GM10266 (cell line): ENCODE results near the gene ZNF30.
"Not testable (repeated sequence)": the region's sequence is repeated elsewhere in the genome, so short reads cannot be mapped to it uniquely, and the experiment has no call there.

ENCODE experiments used
- DNase-seq: peaks from one replicate; pipeline ENCODE4 v3.0.0; 2012; ENCODE audit errors: extremely low spot score
- TF ChIP-seq, protein P1 (sequence below): IDR thresholded peaks from 2 replicates; pipeline ENCODE4 v1.5.1; 2012; ENCODE audit warnings: mild to moderate bottlenecking, low read depth; ENCODE audit not compliant: control insufficient read depth, insufficient read depth; ENCODE audit errors: missing control alignments

ZNF30 gene

DNA sequence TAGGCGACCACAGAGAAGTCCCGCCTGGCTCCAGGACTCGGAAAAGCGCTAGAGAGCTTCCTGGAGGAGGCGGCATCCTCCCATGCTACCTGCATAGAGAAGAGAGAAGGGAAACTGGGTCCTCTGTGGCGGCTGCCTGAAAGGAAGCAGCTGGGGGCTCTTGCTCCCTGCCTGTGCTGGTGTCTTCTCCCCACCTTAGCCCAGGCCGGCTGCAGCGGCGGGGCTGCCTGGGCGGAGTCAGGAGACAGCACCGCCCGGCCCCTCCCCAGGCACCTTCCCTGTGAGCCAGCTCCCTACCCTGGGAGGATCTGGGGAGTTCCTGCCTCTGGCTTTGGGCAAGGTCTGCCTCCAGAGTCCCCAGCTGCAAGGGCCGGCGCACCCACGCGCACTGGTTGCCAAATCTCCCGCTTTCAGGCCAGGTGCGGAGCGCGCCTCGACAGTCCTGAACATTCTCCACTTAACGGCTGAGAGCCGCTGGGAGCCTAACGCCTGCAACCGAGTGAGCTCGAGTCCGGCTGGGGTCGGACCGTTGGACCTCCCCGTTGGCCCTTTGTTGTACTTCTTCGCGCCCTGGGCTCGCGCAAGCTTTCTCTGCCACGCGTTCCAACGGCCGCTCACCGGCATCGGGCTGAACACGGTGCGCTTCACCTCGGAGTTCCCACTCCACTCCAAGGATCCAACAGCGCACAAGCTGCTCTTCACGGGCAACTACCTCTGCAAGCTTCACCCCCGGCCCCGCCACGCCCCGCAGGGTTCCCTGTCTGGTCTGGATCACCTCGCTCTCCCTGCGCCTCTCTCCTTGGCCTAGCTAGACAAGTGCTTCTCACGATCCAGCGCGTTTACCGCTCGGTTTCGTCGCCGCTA lies 21.8 kb upstream of the ZNF30 start:
- TF ChIP-seq, protein P1, sequence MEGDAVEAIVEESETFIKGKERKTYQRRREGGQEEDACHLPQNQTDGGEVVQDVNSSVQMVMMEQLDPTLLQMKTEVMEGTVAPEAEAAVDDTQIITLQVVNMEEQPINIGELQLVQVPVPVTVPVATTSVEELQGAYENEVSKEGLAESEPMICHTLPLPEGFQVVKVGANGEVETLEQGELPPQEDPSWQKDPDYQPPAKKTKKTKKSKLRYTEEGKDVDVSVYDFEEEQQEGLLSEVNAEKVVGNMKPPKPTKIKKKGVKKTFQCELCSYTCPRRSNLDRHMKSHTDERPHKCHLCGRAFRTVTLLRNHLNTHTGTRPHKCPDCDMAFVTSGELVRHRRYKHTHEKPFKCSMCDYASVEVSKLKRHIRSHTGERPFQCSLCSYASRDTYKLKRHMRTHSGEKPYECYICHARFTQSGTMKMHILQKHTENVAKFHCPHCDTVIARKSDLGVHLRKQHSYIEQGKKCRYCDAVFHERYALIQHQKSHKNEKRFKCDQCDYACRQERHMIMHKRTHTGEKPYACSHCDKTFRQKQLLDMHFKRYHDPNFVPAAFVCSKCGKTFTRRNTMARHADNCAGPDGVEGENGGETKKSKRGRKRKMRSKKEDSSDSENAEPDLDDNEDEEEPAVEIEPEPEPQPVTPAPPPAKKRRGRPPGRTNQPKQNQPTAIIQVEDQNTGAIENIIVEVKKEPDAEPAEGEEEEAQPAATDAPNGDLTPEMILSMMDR: no peak
- no peak for DNase-seq

DNA sequence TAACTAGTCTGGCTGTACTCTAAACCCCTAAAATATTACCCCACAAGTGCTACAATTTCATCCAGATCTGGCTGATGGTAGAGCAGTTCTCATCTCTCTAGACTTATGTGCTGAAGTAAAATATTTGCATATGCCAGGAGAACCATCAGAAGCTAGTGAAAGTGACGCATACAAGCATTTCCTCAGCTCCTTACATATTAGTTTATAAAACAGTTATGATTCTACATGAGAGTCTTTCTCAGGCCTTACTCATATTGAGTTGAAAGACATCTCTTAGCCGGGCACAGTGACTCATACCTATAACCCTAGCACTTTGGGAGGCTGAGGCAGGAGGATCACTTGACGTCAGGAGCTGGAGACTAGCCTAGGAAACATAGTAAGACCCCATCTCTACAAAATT lies 15.9 kb upstream of the ZNF30 start:
- DNase-seq: no peak
- TF ChIP-seq, protein P1: no peak

DNA sequence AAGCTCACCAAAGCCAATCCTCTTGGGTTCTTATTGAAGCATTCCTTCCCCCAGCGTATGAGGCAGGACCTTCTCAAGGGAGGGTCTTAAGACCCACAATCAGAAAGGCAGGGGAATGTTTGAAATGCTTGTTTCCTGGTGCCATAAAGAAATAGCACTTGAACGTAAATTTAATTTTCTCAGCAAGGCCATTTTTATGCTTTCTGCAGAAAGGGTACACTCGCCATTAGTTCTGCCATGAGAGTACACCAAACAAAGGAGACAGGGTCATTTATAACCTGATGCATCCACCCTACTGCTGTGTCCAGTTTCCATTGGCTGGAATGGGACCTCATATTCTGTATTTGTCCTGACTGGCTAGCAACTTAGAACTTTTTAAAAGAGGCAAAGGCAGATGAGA lies 9.6 kb upstream of the ZNF30 start:
- DNase-seq: not testable (repeated sequence)

DNA sequence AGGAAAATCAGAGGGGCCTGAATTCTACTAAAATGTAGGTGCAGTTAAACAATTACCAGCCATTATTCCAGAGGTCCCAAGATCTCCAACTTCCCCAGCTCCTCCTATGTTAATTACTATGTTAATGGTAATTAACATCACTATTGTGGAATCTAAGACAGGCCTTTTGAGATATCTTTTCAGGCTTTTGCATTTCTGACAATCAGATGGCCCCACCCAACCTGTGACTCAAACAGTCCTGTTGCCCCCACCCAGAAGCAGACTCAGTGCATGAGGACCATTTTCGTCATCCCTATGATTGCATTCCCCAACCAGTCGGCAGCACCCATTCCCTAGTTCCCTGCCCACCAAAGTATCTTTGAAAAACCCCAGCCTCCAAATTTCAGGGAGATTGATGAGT lies 8.5 kb upstream of the ZNF30 start:
- no peak for DNase-seq
- TF ChIP-seq, protein P1: no peak

DNA sequence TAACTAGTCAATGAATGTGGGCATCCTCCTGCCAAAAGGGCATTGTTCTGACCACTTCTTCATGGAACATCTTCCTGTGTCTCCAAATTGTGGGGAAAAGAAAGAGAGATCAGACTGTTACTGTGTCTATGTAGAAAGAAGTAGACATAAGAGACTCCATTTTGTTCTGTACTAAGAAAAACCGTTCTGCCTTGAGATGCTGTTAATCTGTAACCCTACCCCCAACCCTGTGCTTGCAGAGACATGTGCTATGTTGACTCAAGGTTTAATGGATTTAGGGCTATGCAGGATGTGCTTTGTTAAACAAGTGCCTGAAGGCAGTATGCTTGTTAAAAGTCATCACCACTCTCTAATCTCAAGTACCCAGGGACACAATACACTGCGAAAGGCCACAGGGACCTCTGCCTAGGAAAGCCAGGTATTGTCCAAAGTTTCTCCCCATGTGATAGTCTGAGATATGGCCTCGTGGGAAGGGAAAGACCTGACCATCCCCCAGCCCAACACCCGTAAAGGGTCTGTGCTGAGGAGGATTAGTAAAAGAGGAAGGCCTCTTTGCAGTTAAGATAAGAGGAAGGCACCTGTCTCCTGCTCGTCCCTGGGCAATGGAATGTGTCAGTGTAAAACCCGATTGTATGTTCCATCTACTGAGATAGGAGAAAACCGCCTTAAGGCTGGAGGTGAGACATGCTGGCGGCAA lies 6.5 kb upstream of the ZNF30 start:
- DNase-seq: not testable (repeated sequence)

DNA sequence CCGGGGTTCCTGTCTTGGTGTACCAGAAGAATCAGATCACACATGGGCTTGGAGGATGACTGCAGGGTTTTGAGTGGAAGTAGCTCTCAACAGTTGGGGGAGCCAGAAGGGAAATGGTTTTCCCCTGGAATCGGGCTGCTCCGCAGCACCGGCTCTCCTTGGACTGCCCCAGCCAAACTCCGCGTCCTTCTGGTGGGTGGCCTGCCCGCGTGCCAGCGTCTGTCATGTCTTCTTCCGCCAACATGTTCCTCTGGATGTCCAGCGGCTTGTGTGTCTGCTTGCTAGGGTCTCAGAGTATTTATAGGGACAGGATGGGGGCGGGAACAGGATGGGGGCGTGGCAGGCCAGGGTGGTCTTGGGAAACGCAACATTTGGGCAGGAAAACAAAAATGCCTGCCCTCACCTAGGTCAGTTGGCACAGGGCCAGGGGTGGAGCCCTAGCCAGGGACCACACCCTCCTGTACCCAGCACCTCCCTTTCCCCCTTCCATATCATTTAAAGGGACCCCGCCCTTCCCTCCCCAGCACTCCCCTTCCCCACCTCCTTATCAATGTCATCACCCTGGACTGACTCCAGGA lies 1.3 kb upstream of the ZNF30 start:
- TF ChIP-seq, protein P1: no peak

DNA sequence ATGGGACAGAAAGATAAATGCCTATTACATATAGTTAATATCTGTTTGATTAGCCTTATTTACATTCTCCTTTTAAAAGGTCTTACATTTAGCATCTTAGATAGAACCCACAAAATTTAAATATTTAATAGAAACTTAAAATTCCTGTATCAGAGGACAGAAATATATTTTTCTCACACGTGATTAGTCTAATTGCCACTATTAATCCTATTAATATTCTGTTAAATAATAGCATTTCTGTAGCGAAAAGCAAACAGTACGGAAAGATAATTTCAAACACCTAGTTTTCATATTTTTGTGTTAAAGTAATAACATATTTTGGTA lies 380 bp upstream of the ZNF30 start:
- TF ChIP-seq, protein P1: no peak

More for the DNA sequence above, 1.3 kb upstream of the ZNF30 start:
- no peak for DNase-seq

DNA sequence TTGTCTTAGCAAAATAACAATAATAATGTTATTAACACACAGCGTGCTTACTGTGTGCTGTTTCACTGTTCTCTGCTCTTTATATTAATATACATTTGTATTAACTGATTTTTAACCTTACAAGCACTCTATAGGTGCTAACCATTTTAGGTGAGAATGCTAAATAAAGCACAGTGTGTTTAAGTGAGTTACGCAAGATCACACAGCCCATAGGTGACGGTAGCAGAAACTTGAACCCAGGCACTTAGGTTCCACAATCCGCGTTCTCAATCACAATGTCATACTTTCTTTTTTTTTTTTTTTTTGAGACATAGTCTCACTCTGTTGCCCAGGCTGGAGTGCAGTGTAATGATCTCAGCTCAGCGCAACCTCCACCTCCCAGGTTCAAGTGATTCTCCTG lies 5.8 kb downstream of the ZNF30 start:
- no peak for DNase-seq
- TF ChIP-seq, protein P1: no peak

More for the DNA sequence above, 380 bp upstream of the ZNF30 start:
- no peak for DNase-seq
